ENCODE results near the gene RTN4RL2.

The RTN4RL2 gene

DNA sequence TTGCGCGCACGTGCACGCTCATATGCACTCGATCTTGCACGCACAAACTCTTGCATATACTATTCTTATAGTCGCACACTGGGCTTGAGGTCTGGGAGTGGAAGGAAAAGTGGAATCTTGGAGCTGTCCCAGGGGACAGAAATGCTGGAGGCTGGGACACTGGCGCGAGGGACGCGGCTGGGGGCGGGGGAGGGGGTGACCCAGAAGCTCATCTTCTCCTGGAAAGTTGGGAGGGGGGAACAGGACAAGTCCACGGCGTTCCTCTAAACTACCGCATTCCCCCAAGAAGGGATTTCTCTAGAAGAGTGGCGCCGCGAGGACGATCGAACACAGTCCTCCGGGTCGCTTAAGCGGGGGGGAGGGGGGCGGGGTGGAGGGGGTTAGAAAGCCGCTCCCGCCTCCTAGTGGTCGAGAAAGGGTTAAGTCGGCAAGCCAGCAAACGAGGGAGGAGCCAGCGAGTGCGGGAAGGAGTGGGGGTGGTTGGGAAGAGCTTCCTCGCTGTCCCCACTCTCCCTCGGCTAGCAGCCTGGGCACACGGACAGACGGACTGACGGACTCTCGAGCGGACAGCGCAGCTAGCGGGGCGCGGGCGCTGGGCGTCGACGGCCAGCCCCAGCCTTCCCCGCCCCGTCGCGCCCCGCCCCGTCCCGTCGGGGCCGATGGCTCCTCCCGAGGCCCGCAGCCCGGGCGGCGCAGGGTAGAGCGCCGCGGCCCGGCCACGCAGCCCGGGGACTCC lies at the start of gene RTN4RL2:
RTN4RL2 (plus strand) TSS at position 507 of the 736 bp plus-strand sequence. CDS start 338 bp downstream, outside the sequence.
- no peak within 1 kb of the TSS for H3K9ac ChIP-seq (ENCODE audit: low read length)
- H3K36me3 ChIP-seq (ENCODE audit: insufficient read depth, low read length): no peaks in the 10 kb centered on the region
- H3K9me3 ChIP-seq (ENCODE audit: low read length): no peaks in the 10 kb centered on the region
- peaks cover 25% of the 10 kb centered on the region for H3K4me1 ChIP-seq (ENCODE audit: insufficient read depth, low read length)
- H3K4me3 ChIP-seq (ENCODE audit: low read depth in 1 of 2, low read length in 2 of 2): peak within 1 kb of the TSS; percentile 13 to 24
- peaks cover 30 to 62% of the 10 kb centered on the region in 2 donors for H3K27me3 ChIP-seq (ENCODE audit: control insufficient read depth in 1 of 2, insufficient read depth in 2 of 2, low read length in 2 of 2)
- H3K27ac ChIP-seq (ENCODE audit: low read depth, low read length): no peak within 1 kb of the TSS

DNA sequence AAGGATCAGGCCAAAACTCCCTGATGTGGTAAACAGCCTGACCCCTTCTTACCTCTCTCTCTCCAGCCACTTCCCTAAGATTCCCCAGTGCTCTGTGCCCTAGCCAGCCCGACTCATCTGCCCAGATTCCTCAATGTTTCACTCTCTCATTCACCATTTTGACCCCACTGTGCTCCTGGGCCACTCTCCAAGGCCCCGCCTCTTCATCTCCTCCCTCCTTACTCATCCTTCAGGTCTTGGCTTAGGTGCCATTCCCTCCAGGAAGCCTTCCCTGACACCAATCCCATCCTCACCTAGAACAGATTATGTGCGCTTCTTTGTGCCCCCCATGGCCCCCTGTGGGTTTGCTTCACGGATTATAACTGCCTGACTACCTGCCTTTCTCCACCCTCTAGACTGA lies 46.6 kb upstream of the RTN4RL2 start:
- H3K36me3 ChIP-seq (ENCODE audit: insufficient read depth, low read length): peaks cover 68% of the 10 kb centered on the region

DNA sequence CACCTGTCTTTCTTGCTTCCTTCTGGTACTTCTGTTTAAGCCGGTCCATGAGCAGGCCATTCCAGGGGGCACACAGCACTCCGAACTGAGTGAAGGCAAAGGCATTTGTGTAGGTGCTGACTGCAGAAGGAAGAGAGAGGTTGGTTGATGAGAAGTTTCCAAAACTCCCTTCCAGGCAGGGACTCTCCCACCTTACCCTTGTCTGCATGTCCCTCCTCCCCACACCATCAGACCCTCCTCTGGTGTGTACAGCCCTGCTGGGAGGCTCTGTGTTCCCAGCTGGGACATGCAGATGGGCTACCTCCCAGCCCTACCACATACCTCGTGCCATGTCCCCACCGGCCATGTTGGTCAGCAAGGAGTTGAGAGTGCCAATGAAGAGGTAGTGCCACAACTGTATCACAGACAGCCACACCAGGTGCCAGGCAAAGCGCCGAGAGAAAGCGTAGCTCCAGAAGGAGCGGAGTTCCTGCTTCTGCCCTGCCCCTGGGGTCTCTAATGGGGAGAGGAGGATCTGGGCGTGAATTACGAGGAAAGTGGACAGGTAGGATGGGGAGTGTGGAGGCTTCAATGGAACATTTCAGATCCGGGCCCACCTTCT lies 45.6 kb upstream of the RTN4RL2 start:
- Histone ChIP-seq H3K4me1 (ENCODE audit: insufficient read depth, low read length) (no peaks in the 10 kb centered on the region), H3K27me3 (ENCODE audit: control insufficient read depth in 1 of 2, insufficient read depth in 2 of 2, low read length in 2 of 2) (no peaks in the 10 kb centered on the region), H3K4me3 (ENCODE audit: low read depth in 1 of 2, low read length in 2 of 2) (no peak overlapping the region), H3K9me3 (ENCODE audit: low read length) (no peaks in the 10 kb centered on the region), H3K27ac (ENCODE audit: low read depth, low read length) (no peak overlapping the region), H3K9ac (ENCODE audit: low read length) (no peak overlapping the region), H3K36me3 (ENCODE audit: insufficient read depth, low read length) (peaks cover 57% of the 10 kb centered on the region)

More for the DNA sequence above, 46.6 kb upstream of the RTN4RL2 start:
- H3K27ac ChIP-seq (ENCODE audit: low read depth, low read length): no peak overlapping the region
- H3K4me3 ChIP-seq (ENCODE audit: low read depth in 1 of 2, low read length in 2 of 2): no peak overlapping the region
- no peaks in the 10 kb centered on the region for H3K4me1 ChIP-seq (ENCODE audit: insufficient read depth, low read length)
- no peaks in the 10 kb centered on the region for H3K27me3 ChIP-seq (ENCODE audit: control insufficient read depth in 1 of 2, insufficient read depth in 2 of 2, low read length in 2 of 2)
- H3K9me3 ChIP-seq (ENCODE audit: low read length): no peaks in the 10 kb centered on the region
- H3K9ac ChIP-seq (ENCODE audit: low read length): no peak overlapping the region

DNA sequence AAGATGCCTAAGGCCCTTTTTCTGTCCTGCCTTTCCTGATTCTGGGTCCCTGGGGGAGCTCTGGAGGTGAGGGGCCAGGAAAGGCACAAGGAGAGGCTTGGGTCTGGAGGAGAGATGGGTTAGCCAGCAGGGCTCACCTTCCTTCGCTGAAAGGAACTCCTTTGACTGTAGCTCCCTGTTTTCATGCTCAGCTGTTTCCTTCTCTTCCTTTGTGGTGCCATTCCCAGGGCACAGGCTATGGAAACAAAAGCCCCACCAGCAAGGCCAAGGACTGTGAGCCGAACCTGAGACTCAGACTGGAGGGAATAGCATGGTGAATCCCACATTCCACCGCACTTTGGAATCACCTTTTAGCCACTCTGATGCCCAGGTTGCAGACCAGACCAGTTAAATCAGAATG lies 43.9 kb upstream of the RTN4RL2 start:
- no peaks in the 10 kb centered on the region for H3K9me3 ChIP-seq (ENCODE audit: low read length)
- H3K27me3 ChIP-seq (ENCODE audit: control insufficient read depth in 1 of 2, insufficient read depth in 2 of 2, low read length in 2 of 2): no peaks in the 10 kb centered on the region
- H3K9ac ChIP-seq (ENCODE audit: low read length): no peak overlapping the region
- H3K4me3 ChIP-seq (ENCODE audit: low read depth in 1 of 2, low read length in 2 of 2): no peak overlapping the region
- no peaks in the 10 kb centered on the region for H3K4me1 ChIP-seq (ENCODE audit: insufficient read depth, low read length)
- peaks cover 67% of the 10 kb centered on the region for H3K36me3 ChIP-seq (ENCODE audit: insufficient read depth, low read length)
- H3K27ac ChIP-seq (ENCODE audit: low read depth, low read length): no peak overlapping the region

DNA sequence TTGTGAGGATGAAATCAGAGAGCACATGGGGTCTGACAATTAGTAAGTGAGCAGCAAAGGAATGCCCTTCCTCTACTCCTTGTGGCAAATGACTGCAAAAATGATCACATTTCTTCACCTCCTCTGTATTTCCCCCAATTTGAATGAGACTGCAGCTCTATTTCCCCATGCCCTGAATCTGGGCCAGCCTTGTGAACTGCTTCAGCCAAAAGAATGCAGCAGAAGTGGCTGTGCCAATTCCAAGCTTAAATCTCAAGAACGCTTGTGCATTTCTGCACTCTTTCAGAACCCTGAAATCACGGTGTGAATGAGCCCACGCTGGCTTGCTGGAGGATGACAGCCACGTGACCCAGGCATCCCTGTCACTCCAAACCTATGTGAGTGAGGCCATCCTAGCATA lies 43.3 kb upstream of the RTN4RL2 start:
- H3K36me3 ChIP-seq (ENCODE audit: insufficient read depth, low read length): peaks cover 72% of the 10 kb centered on the region

DNA sequence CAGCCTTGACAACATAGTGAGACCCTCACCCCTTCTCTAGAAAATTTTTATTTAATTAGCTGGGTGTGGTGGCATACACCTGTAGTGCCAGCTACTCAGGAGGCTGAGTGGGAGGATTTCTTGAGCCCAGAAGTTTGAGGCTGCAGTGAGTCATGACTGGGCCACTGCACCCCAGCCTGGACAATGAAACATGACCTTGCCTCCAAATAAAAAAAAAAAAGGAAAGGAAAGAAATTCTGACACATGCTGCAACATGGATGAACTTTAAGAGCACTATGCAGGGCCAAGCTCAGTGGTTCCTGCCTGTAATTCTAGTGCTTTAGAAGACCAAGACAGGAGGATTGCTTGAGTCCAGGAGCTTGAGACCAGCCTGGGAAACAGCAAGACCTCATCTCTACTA lies 42.2 kb upstream of the RTN4RL2 start:
- H3K9me3 ChIP-seq (ENCODE audit: low read length): no peaks in the 10 kb centered on the region
- H3K27me3 ChIP-seq (ENCODE audit: control insufficient read depth in 1 of 2, insufficient read depth in 2 of 2, low read length in 2 of 2): no peaks in the 10 kb centered on the region
- peaks cover 67% of the 10 kb centered on the region for H3K36me3 ChIP-seq (ENCODE audit: insufficient read depth, low read length)
- no peak overlapping the region for H3K27ac ChIP-seq (ENCODE audit: low read depth, low read length)
- no peak overlapping the region for H3K9ac ChIP-seq (ENCODE audit: low read length)
- no peak overlapping the region for H3K4me3 ChIP-seq (ENCODE audit: low read depth in 1 of 2, low read length in 2 of 2)
- no peaks in the 10 kb centered on the region for H3K4me1 ChIP-seq (ENCODE audit: insufficient read depth, low read length)

More for the DNA sequence above, 43.3 kb upstream of the RTN4RL2 start:
- H3K27me3 ChIP-seq (ENCODE audit: control insufficient read depth in 1 of 2, insufficient read depth in 2 of 2, low read length in 2 of 2): no peaks in the 10 kb centered on the region
- H3K4me1 ChIP-seq (ENCODE audit: insufficient read depth, low read length): no peaks in the 10 kb centered on the region
- no peaks in the 10 kb centered on the region for H3K9me3 ChIP-seq (ENCODE audit: low read length)
- no peak overlapping the region for H3K4me3 ChIP-seq (ENCODE audit: low read depth in 1 of 2, low read length in 2 of 2)
- H3K9ac ChIP-seq (ENCODE audit: low read length): no peak overlapping the region
- no peak overlapping the region for H3K27ac ChIP-seq (ENCODE audit: low read depth, low read length)

DNA sequence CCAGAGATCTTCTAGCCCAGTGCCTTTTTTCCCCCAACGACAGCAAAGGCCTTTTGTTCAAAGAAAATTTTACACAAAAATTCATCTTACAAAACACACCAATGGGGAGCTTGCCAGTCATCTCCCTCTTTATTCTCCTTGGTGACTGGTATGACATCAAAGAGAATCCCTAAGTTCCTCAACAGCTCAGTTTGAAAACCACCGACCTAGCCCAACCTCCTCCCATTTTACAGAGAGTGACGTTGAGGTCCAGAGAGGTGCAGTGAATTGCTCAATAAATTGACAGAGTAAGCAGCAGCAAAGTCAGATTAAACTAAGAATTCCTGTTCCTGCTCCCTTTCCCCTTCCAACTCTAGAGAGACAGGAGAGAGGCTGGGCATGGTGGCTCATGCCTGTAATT lies 41.2 kb upstream of the RTN4RL2 start:
- Histone ChIP-seq H3K9ac (ENCODE audit: low read length) (no peak overlapping the region), H3K4me1 (ENCODE audit: insufficient read depth, low read length) (peaks cover 2% of the 10 kb centered on the region), H3K4me3 (ENCODE audit: low read depth in 1 of 2, low read length in 2 of 2) (no peak overlapping the region), H3K9me3 (ENCODE audit: low read length) (no peaks in the 10 kb centered on the region), H3K27me3 (ENCODE audit: control insufficient read depth in 1 of 2, insufficient read depth in 2 of 2, low read length in 2 of 2) (no peaks in the 10 kb centered on the region), H3K36me3 (ENCODE audit: insufficient read depth, low read length) (peaks cover 65% of the 10 kb centered on the region), H3K27ac (ENCODE audit: low read depth, low read length) (no peak overlapping the region)

DNA sequence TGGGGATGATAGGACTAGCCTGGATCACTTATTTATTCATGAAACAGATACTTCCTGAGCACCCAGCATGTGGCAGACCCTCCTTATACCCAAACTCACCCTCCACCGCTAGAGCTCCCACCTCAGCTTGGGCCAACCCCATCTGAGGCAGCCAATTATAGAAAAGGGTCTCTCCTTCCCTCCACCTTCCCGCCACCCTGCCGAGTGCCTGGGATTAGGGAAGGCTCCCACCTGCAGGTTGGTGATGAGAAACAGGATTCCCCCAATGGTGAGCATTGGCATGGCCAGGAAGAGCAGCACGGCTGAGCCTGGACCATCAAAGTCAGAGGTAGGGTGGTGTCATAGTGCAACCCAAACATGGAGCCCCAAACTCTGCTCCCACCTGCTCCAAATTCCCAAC lies 39.3 kb upstream of the RTN4RL2 start:
- Histone ChIP-seq H3K27me3 (ENCODE audit: control insufficient read depth in 1 of 2, insufficient read depth in 2 of 2, low read length in 2 of 2) (no peaks in the 10 kb centered on the region), H3K27ac (ENCODE audit: low read depth, low read length) (no peak overlapping the region), H3K4me1 (ENCODE audit: insufficient read depth, low read length) (peaks cover 19% of the 10 kb centered on the region), H3K36me3 (ENCODE audit: insufficient read depth, low read length) (peaks cover 52% of the 10 kb centered on the region), H3K9me3 (ENCODE audit: low read length) (no peaks in the 10 kb centered on the region), H3K4me3 (ENCODE audit: low read depth in 1 of 2, low read length in 2 of 2) (no peak overlapping the region), H3K9ac (ENCODE audit: low read length) (no peak overlapping the region)

DNA sequence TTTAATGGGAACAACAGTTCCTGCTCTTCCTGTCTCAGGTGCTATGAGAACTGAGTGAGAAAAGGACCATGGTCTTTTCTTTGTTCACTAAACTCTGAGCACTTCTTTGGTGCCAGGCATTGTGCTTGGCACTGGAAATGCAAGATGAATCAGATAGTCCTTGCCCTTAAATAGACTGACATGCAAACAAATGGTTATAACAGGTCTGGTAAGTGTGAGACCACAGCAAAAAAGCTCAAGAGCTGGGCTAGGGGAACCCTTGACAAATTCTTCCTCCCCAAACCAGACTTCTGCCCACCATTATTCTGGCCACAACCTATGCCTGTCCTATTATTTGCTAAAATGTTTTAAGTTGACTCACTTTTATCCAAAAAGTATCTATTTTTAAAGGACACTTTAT lies 38.5 kb upstream of the RTN4RL2 start:
- no peak overlapping the region for H3K9ac ChIP-seq (ENCODE audit: low read length)
- peaks cover 45% of the 10 kb centered on the region for H3K36me3 ChIP-seq (ENCODE audit: insufficient read depth, low read length)
- no peaks in the 10 kb centered on the region for H3K27me3 ChIP-seq (ENCODE audit: control insufficient read depth in 1 of 2, insufficient read depth in 2 of 2, low read length in 2 of 2)
- no peak overlapping the region for H3K4me3 ChIP-seq (ENCODE audit: low read depth in 1 of 2, low read length in 2 of 2)
- H3K4me1 ChIP-seq (ENCODE audit: insufficient read depth, low read length): peaks cover 26% of the 10 kb centered on the region
- no peak overlapping the region for H3K27ac ChIP-seq (ENCODE audit: low read depth, low read length)
- no peaks in the 10 kb centered on the region for H3K9me3 ChIP-seq (ENCODE audit: low read length)

DNA sequence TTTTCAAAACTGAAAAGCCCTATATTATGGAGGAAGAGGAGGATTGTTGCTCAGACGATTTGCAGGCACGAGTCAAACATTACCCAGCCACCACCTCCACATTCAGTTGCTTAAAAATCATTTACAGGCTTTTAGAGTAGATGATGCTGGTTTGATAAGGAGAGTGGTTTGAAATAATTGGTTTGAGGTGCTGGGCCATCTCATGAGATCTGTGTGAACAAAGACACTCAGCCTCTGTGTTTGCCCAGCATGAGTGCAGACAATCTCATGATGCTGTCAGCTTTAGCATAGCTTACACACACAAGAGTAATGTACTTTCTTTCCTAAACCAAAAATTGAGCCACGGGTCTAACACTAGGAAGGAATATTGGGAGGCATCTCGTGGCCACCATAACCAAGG lies 37.7 kb upstream of the RTN4RL2 start:
- Histone ChIP-seq H3K9ac (ENCODE audit: low read length) (no peak overlapping the region), H3K36me3 (ENCODE audit: insufficient read depth, low read length) (peaks cover 37% of the 10 kb centered on the region), H3K27ac (ENCODE audit: low read depth, low read length) (no peak overlapping the region), H3K9me3 (ENCODE audit: low read length) (no peaks in the 10 kb centered on the region), H3K27me3 (ENCODE audit: control insufficient read depth in 1 of 2, insufficient read depth in 2 of 2, low read length in 2 of 2) (no peaks in the 10 kb centered on the region), H3K4me1 (ENCODE audit: insufficient read depth, low read length) (peaks cover 32% of the 10 kb centered on the region), H3K4me3 (ENCODE audit: low read depth in 1 of 2, low read length in 2 of 2) (no peak overlapping the region)

DNA sequence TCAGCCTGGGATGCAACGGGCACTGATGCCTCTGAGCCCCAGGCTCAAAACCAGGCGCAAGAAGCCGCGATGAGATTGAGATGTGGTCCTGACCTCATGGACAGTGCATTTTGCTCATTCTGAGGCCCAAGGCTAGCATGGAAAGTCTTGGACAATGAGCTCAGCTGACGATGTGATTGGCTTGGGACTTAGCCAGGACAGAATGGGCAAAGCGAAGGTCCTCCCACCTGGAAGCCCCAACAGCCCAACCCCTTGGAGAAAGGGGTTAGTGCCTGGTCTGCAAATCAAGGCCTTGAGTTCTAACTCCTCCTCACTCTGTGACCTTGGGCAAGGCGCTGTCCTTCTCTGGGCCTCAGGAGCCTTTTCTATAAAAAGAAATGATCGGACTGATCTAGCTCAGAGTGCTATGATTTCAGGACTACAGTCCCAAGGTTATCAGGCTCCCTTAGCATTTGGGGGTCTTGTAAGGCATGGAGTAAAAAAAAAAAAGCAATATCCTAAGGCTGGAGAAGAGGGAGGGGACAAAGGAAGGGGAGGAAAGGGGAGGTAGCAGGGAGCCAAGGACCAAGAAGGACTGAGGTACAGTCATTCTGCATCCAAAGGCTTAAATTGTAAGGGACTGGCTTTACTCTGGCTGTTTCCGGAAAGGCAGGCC lies 36.1 kb upstream of the RTN4RL2 start:
- H3K4me1 ChIP-seq (ENCODE audit: insufficient read depth, low read length): peaks cover 39% of the 10 kb centered on the region
- no peak overlapping the region for H3K4me3 ChIP-seq (ENCODE audit: low read depth in 1 of 2, low read length in 2 of 2)
- no peak overlapping the region for H3K27ac ChIP-seq (ENCODE audit: low read depth, low read length)
- no peaks in the 10 kb centered on the region for H3K27me3 ChIP-seq (ENCODE audit: control insufficient read depth in 1 of 2, insufficient read depth in 2 of 2, low read length in 2 of 2)
- no peak overlapping the region for H3K9ac ChIP-seq (ENCODE audit: low read length)
- H3K36me3 ChIP-seq (ENCODE audit: insufficient read depth, low read length): peaks cover 33% of the 10 kb centered on the region
- no peaks in the 10 kb centered on the region for H3K9me3 ChIP-seq (ENCODE audit: low read length)
